Tongue (tissue), 2 donors: ENCODE data around the gene NOP56. TPM values are rescaled to one million over a fixed set of nuclear protein-coding genes. Genes with fewer than 3 reads are reported as not detected.
"Not testable (repeated sequence)": the region's sequence is repeated elsewhere in the genome, so short reads cannot be mapped to it uniquely, and the experiment has no call there.

Experiments
- DNase-seq: peaks from one replicate; pipeline ENCODE4 v3.0.0-alpha.2; 2015
- total RNA-seq: library from RNA; depleted of rRNA; stranded (reverse); fragments of >200 nt; gene quantifications from one replicate; pipeline ENCODE4 v1.2.3, GENCODE V29; 2014

Gene NOP56
- total RNA-seq, 1 donor from 2014 or later = 67.7 TPM

GRCh38 chr20:2687514-2687913 lies 35.1 kb downstream of the NOP56 start:
- DNase-seq = no peak

DNA sequence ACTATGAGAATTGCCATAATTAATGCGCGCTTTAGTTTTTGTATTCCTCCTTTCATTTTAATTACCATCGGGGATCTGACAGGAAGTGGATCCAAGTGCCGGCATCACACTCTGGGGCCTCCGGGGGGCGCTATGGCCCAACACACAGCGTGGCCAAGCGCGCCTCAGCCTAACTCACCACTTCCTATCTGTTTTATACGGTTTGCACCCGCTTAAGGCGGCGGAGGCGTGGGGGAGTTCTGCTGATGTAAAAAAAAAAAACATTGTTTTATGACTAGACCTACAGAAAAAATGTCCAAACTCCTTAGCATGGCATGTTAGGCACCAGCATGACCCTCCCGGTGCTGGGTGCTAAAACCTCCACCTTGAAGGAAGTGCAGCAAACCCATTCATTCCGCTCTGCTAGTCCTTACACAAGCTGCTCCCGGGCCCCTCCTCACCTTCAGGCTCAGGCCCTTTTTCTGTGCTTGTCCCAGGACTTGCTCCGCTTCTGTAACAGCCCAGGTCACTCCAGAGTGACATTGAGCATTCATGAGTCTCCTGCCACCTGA lies 35.7 kb downstream of the NOP56 start:
- DNase-seq = peak; percentile 47

DNA sequence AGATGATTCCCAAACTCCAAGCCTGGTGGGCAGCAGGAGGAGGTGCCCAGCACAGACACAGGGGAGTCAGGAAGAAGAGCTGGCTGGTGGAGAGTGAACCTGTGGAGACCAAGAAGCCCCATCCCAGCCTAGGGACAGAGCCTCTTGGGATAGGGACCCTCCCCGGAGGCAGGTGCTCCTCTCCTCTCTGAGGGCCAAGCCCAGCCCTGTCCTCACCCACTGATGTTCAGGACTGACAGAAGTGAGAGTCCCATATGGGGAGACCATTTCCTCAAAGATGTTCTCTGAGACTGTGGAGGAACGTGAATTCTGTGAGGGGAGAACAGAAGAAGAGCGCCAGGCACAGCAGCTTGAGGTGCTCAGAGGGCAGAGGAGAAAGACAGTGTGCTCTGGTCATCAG lies 37.8 kb downstream of the NOP56 start:
- DNase-seq = no peak

- DNase-seq = no peak
Observed at GRCh38 chr20:2690718-2691117, 38.3 kb downstream of the NOP56 start.

GRCh38 chr20:2691127-2691526 lies 38.7 kb downstream of the NOP56 start:
- no peak for DNase-seq

GRCh38 chr20:2691663-2692035 lies 39.2 kb downstream of the NOP56 start:
- no peak for DNase-seq

- DNase-seq = peak; percentile 57
Observed at GRCh38 chr20:2692036-2692885, 39.8 kb downstream of the NOP56 start, which contains the start of gene EBF4. Gene EBF4, plus strand, starts transcription at chr20:2692780. Its CDS starts 866 bp downstream, at chr20:2693646.

DNA sequence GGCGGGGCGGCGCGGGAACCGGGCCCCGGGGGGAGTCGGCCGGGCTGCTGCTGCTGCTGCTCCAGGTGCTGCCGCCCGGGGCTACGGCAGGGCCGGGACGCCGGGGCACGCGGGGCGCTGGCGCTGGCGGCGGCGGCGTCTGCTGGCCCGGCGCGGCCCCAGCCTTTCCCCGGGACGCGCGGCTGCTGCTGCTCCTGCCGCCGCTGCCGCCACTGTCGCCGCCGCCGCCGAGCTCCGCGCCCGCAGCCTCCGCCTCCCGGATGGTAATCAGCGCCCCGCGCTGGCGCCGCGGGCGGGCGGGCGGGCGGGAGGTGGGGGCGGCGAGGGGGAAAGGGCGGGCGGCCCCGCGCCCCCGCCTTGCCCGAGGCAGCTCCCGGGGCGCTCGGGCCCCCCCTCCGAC lies 40.5 kb downstream of the NOP56 start:
- peak; percentile 5 for DNase-seq

DNA sequence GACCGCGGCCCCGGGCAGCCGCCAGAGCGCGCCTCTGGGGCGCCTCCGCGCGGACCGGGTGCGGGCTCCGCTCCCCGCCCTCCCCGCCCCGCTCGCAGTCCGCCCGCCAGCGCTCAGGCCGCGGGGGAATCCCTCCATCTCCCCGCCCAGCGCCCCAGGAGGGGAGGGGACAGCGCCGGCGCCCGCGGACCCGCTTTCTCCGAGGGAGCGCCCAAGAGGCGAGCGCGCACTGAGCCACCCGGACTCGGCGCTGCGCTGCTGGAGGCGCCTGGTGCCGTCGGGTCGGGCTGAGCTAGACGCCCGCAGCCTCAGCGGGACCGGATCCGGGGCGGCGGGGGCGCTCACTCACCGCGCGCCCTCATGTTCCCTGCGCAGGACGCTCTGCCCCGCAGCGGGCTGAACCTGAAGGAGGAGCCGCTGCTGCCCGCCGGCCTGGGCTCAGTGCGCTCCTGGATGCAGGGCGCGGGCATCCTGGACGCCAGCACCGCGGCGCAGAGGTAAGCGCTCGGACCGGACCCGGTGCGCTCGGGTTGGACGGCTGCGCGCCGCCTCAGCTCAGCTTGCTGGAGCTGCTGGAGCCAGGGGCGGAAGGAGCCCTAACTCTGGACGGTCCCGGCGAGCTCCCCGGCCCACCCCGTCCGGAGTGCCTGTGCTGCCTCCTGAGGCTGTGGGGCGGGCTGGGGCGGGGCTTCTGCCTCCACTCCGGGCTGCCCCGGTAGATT lies 41.0 kb downstream of the NOP56 start:
- peak; percentile 23 for DNase-seq

- DNase-seq = peak; percentile 11
Observed at GRCh38 chr20:2694008-2694471, 41.6 kb downstream of the NOP56 start.

- no peak for DNase-seq
Observed at GRCh38 chr20:2694519-2694918, 42.1 kb downstream of the NOP56 start.

- no peak for DNase-seq
Observed at GRCh38 chr20:2695206-2695983, 43.0 kb downstream of the NOP56 start.

DNA sequence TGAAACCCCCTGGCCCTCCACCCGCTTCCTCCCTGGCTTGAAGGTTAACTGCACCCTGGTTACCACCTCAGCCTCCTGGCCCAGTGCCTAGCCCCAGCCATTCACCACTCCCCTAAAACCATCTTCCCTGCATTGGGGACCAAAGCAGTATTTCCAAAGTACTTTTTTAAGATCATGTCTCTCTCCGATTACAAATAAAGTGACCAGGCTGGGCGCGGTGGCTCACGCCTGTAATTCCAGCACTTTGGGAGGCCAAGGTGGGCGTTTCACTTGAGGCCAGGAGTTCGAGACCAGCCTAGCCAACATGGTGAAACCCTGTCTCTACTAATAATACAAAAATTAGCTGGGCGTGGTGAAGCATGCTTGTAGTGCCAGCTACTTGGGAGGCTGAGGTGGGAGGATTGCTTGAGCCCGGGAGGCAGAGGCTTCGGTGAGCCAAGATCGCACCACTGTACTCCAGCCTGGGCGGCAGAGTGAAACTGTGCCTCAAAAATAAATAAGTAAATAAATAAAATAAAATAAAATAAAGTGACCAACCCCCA lies 43.6 kb downstream of the NOP56 start:
- DNase-seq = not testable (repeated sequence)

DNA sequence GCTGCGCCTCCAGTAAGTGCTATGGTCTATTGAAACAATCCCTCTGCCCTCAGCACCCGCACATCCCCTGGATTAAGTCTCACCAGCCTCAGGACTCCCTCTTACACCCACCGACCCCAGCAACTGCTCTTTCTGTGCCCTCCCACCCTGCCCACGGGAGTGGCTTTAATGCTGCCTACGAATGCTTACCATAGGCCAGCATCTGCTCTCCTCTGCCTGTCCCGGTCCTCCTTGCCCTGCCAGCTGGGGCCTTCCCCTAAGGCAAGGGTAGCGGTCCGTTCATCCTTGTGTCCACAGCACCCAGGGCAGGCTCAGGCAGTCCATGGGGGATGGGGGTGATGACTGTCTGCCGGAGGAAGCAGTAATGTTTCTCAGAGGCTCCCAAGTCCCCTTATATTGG lies 44.2 kb downstream of the NOP56 start:
- no peak for DNase-seq

DNA sequence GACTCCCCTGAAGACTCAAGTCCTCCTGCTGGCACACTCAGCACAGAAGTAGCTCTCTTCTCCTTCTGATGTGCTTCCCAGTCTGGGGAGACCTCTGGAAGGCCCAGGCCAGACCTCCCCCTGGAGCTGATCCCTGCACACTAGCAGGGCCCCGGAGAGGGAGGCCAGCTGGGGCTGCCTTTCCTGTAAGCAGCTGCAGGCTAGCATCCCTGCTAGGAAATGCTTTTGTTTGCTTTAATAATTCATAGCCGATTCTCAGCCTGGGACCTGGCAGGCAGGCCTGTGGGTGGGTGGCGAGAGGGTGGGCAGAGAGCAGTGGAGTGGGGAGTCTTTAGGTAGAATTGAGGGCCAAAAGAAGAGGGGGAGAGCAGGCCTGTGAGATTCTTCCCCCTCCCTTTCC lies 45.3 kb downstream of the NOP56 start:
- no peak for DNase-seq

DNA sequence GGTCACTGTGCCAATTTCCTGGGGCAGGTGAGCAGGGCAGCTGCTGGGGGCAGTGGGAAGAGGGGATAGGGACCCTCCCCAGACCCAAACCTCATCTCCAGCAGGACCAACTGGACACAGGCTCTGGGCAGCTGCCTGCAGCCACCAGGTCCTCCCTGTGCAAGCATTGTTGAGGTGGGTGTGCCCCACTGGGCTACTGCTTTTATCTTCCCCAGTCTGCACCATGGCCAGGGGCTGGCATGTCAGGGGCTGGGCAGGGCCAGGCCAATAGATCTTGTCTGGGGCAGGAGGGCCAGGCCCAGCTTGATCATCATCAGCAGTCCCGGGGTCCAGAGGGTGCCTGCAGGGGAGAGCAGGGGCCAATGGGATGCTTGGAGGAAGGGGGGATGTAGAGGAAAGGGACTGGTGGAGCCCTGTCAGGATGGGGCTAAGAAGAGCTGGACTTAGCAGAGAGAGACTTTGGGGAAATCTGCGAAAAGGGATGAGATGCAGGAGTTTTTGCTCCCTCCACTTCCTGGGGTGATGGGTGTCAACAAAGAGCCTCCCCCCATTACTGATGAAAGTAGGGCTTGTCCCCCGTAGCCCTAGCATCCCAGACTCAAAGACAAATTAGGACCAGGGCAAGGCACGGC lies 45.9 kb downstream of the NOP56 start:
- DNase-seq = no peak

- no peak for DNase-seq
Observed at GRCh38 chr20:2698912-2699311, 46.5 kb downstream of the NOP56 start.

DNA sequence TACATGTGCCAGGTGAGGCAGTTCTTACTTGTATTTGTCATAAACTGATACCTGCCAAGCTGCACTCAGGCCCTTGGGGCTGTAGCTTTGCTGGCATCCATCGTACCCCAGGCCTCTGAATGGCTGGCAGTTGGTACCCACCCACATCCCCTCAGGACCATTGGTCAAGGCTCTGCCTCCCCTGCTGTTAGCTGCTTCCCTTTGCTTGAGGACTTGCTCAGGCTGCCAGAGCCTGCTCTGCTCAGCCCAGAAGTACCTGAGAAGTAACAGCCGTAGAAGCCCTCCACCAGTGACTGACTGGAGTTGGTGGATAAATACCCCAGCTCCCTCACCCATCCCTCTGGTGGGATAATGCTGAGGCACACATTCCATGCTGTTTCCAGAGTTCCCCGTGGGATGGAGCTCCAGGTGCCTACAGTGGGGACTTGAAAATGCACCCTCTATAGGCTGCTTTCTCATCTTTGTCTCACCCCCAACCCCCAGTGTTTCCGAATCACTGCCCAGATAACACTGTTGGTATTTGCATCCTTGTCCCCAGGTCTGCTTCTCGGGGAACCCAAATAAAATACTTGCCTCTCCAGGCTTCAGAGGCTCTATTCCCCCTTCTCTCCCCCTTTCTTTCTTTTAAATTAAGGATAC lies 47.5 kb downstream of the NOP56 start:
- no peak for DNase-seq

- DNase-seq = no peak
Observed at GRCh38 chr20:2700913-2701620, 48.6 kb downstream of the NOP56 start.

GRCh38 chr20:2701671-2702081 lies 49.2 kb downstream of the NOP56 start:
- no peak for DNase-seq
